ENCODE results near the gene BNC2.

BNC2 gene

GRCh38 chr9:16690205-16690604 lies 180.3 kb downstream of the BNC2 start:
- Histone ChIP-seq H3K4me3 (ENCODE audit: low read length in 2 of 2) (no peak overlapping the region), H3K4ac (ENCODE audit: low read length) (no peak overlapping the region), H3K27ac (replicated peaks; ENCODE audit: low read length) (no peak overlapping the region), H2AK5ac (ENCODE audit: low read depth, low read length) (no peak overlapping the region), H4K8ac (ENCODE audit: low read depth, low read length) (no peak overlapping the region), H3K14ac (ENCODE audit: low read length) (no peak overlapping the region), H3K36me3 (replicated peaks in 1 of 2; ENCODE audit: control insufficient read depth in 2 of 2, insufficient read depth in 2 of 2, low read length in 2 of 2) (no peaks in the 10 kb centered on the region), H3K79me1 (ENCODE audit: low read depth, low read length) (no peaks in the 10 kb centered on the region), H2BK120ac (ENCODE audit: low read depth, low read length) (no peak overlapping the region), H3K9ac (ENCODE audit: low read depth, low read length, poor library complexity) (no peak overlapping the region), H3K9me3 (replicated peaks in 1 of 2; ENCODE audit: control insufficient read depth in 2 of 2, insufficient read depth in 1 of 2, low read depth in 1 of 2, low read length in 2 of 2) (no peaks in the 10 kb centered on the region), H3K27me3 (ENCODE audit: control insufficient read depth in 3 of 3, insufficient read depth in 3 of 3, low read depth in 1 of 3, low read length in 3 of 3) (peaks cover 0 to 12% (median 0%) of the 10 kb centered on the region in 3 experiments), H3K4me1 (ENCODE audit: control insufficient read depth in 2 of 2, insufficient read depth in 1 of 2, low read depth in 1 of 2, low read length in 2 of 2) (peaks cover 0 to 2% of the 10 kb centered on the region in 2 donors), H3K18ac (ENCODE audit: low read length) (no peak overlapping the region), H2AFZ (ENCODE audit: low read length) (no peak overlapping the region), H3K23ac (ENCODE audit: low read depth, low read length, poor library complexity) (no peak overlapping the region), H2BK12ac (ENCODE audit: low read length) (no peak overlapping the region), H4K91ac (ENCODE audit: low read depth, low read length, poor library complexity) (no peak overlapping the region), H2BK5ac (ENCODE audit: low read length) (no peak overlapping the region), H3K4me2 (ENCODE audit: insufficient read depth, low read length, poor library complexity, severe bottlenecking) (no peak overlapping the region), H2BK15ac (ENCODE audit: low read length) (no peak overlapping the region)
- no CpG with 5 or more reads among the region's 2 CpGs for WGBS, 2 donors (ENCODE audit: extremely low coverage in 2 of 2, insufficient read length in 2 of 2, insufficient replicate concordance in 1 of 2)
- no peak for DNase-seq (ENCODE audit: low spot score)

DNA sequence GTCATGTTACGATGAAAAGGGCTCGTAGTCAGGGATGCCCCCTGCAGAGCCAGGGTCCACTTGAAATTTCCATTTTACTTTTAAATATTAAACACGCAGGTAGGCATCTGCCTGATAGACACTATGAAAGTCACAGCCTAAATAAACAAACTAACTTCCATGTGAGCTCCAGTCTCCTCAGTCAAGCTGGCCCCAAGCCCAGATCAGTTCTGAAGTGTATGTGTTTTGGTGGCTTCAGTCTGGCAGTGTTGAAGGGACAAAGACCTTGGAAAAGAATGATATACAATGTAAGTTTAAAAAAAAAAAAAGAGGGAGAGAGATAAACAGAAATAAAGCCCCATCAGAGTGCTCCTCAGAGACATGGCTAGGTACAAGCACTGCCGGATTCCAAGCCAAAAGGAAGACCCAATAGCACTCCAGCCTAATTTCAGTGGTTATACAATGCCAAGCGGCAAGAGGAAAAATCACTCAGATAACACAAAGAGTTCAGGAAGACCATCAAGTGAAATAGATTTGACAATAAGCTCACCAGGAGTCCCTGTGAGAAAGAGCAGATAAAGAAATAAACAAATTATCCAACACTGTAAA lies 181.0 kb downstream of the BNC2 start:
- Histone ChIP-seq H2BK12ac (ENCODE audit: low read length) (no peak overlapping the region), H3K9me3 (replicated peaks in 1 of 2; ENCODE audit: control insufficient read depth in 2 of 2, insufficient read depth in 1 of 2, low read depth in 1 of 2, low read length in 2 of 2) (no peaks in the 10 kb centered on the region), H3K4ac (ENCODE audit: low read length) (no peak overlapping the region), H3K4me2 (ENCODE audit: insufficient read depth, low read length, poor library complexity, severe bottlenecking) (no peak overlapping the region), H2AFZ (ENCODE audit: low read length) (no peak overlapping the region), H3K14ac (ENCODE audit: low read length) (no peak overlapping the region), H4K8ac (ENCODE audit: low read depth, low read length) (no peak overlapping the region), H3K4me1 (ENCODE audit: control insufficient read depth in 2 of 2, insufficient read depth in 1 of 2, low read depth in 1 of 2, low read length in 2 of 2) (peaks cover 0 to 2% of the 10 kb centered on the region in 2 donors), H4K91ac (ENCODE audit: low read depth, low read length, poor library complexity) (no peak overlapping the region), H3K18ac (ENCODE audit: low read length) (no peak overlapping the region), H3K23ac (ENCODE audit: low read depth, low read length, poor library complexity) (no peak overlapping the region), H3K36me3 (replicated peaks in 1 of 2; ENCODE audit: control insufficient read depth in 2 of 2, insufficient read depth in 2 of 2, low read length in 2 of 2) (no peaks in the 10 kb centered on the region), H3K9ac (ENCODE audit: low read depth, low read length, poor library complexity) (no peak overlapping the region), H2AK5ac (ENCODE audit: low read depth, low read length) (no peak overlapping the region), H2BK15ac (ENCODE audit: low read length) (no peak overlapping the region), H3K4me3 (ENCODE audit: low read length in 2 of 2) (no peak overlapping the region), H2BK5ac (ENCODE audit: low read length) (no peak overlapping the region), H3K79me1 (ENCODE audit: low read depth, low read length) (no peaks in the 10 kb centered on the region), H3K27ac (replicated peaks; ENCODE audit: low read length) (no peak overlapping the region), H3K27me3 (ENCODE audit: control insufficient read depth in 3 of 3, insufficient read depth in 3 of 3, low read depth in 1 of 3, low read length in 3 of 3) (peaks cover 0 to 8% (median 0%) of the 10 kb centered on the region in 3 experiments), H2BK120ac (ENCODE audit: low read depth, low read length) (no peak overlapping the region)
- whole genome bisulfite sequencing, 2 donors (ENCODE audit: extremely low coverage in 2 of 2, insufficient read length in 2 of 2, insufficient replicate concordance in 1 of 2): no CpG with 5 or more reads among the region's 5 CpGs
- no peak for DNase-seq (ENCODE audit: low spot score)

- no peak for DNase-seq (ENCODE audit: low spot score)
- Histone ChIP-seq H3K79me1 (ENCODE audit: low read depth, low read length) (no peaks in the 10 kb centered on the region), H3K9ac (ENCODE audit: low read depth, low read length, poor library complexity) (no peak overlapping the region), H3K4me2 (ENCODE audit: insufficient read depth, low read length, poor library complexity, severe bottlenecking) (no peak overlapping the region), H2BK120ac (ENCODE audit: low read depth, low read length) (no peak overlapping the region), H2AK5ac (ENCODE audit: low read depth, low read length) (no peak overlapping the region), H4K91ac (ENCODE audit: low read depth, low read length, poor library complexity) (no peak overlapping the region), H2BK5ac (ENCODE audit: low read length) (no peak overlapping the region), H3K23ac (ENCODE audit: low read depth, low read length, poor library complexity) (no peak overlapping the region), H3K27me3 (ENCODE audit: control insufficient read depth in 3 of 3, insufficient read depth in 3 of 3, low read depth in 1 of 3, low read length in 3 of 3) (peaks cover 0 to 5% (median 0%) of the 10 kb centered on the region in 3 experiments), H3K4ac (ENCODE audit: low read length) (no peak overlapping the region), H2BK12ac (ENCODE audit: low read length) (no peak overlapping the region), H2AFZ (ENCODE audit: low read length) (no peak overlapping the region), H3K14ac (ENCODE audit: low read length) (no peak overlapping the region), H3K4me3 (ENCODE audit: low read length in 2 of 2) (no peak overlapping the region), H3K18ac (ENCODE audit: low read length) (no peak overlapping the region), H3K36me3 (replicated peaks in 1 of 2; ENCODE audit: control insufficient read depth in 2 of 2, insufficient read depth in 2 of 2, low read length in 2 of 2) (no peaks in the 10 kb centered on the region), H3K4me1 (ENCODE audit: control insufficient read depth in 2 of 2, insufficient read depth in 1 of 2, low read depth in 1 of 2, low read length in 2 of 2) (peaks cover 0 to 2% of the 10 kb centered on the region in 2 donors), H3K9me3 (replicated peaks in 1 of 2; ENCODE audit: control insufficient read depth in 2 of 2, insufficient read depth in 1 of 2, low read depth in 1 of 2, low read length in 2 of 2) (no peaks in the 10 kb centered on the region), H2BK15ac (ENCODE audit: low read length) (no peak overlapping the region), H3K27ac (replicated peaks; ENCODE audit: low read length) (no peak overlapping the region), H4K8ac (ENCODE audit: low read depth, low read length) (no peak overlapping the region)
- no CpG with 5 or more reads among the region's 1 CpG for WGBS, 2 donors (ENCODE audit: extremely low coverage in 2 of 2, insufficient read length in 2 of 2, insufficient replicate concordance in 1 of 2)
Measured at GRCh38 chr9:16688814-16689213, 181.7 kb downstream of the BNC2 start.

- Histone ChIP-seq H2AK5ac (ENCODE audit: low read depth, low read length) (no peak overlapping the region), H3K27ac (replicated peaks; ENCODE audit: low read length) (no peak overlapping the region), H3K27me3 (ENCODE audit: control insufficient read depth in 3 of 3, insufficient read depth in 3 of 3, low read depth in 1 of 3, low read length in 3 of 3) (no peaks in the 10 kb centered on the region), H3K14ac (ENCODE audit: low read length) (no peak overlapping the region), H3K4me2 (ENCODE audit: insufficient read depth, low read length, poor library complexity, severe bottlenecking) (no peak overlapping the region), H4K91ac (ENCODE audit: low read depth, low read length, poor library complexity) (no peak overlapping the region), H3K23ac (ENCODE audit: low read depth, low read length, poor library complexity) (no peak overlapping the region), H3K9ac (ENCODE audit: low read depth, low read length, poor library complexity) (no peak overlapping the region), H3K79me1 (ENCODE audit: low read depth, low read length) (no peaks in the 10 kb centered on the region), H3K36me3 (replicated peaks in 1 of 2; ENCODE audit: control insufficient read depth in 2 of 2, insufficient read depth in 2 of 2, low read length in 2 of 2) (no peaks in the 10 kb centered on the region), H3K4me1 (ENCODE audit: control insufficient read depth in 2 of 2, insufficient read depth in 1 of 2, low read depth in 1 of 2, low read length in 2 of 2) (peaks cover 0 to 2% of the 10 kb centered on the region in 2 donors), H2BK15ac (ENCODE audit: low read length) (no peak overlapping the region), H4K8ac (ENCODE audit: low read depth, low read length) (no peak overlapping the region), H3K18ac (ENCODE audit: low read length) (no peak overlapping the region), H3K4ac (ENCODE audit: low read length) (no peak overlapping the region), H2BK120ac (ENCODE audit: low read depth, low read length) (no peak overlapping the region), H2AFZ (ENCODE audit: low read length) (no peak overlapping the region), H2BK12ac (ENCODE audit: low read length) (no peak overlapping the region), H3K9me3 (replicated peaks in 1 of 2; ENCODE audit: control insufficient read depth in 2 of 2, insufficient read depth in 1 of 2, low read depth in 1 of 2, low read length in 2 of 2) (no peaks in the 10 kb centered on the region), H3K4me3 (ENCODE audit: low read length in 2 of 2) (no peak overlapping the region), H2BK5ac (ENCODE audit: low read length) (no peak overlapping the region)
- DNase-seq (ENCODE audit: low spot score): no peak
- WGBS, 2 donors (ENCODE audit: extremely low coverage in 2 of 2, insufficient read length in 2 of 2, insufficient replicate concordance in 1 of 2): no CpG with 5 or more reads among the region's 5 CpGs
Measured at GRCh38 chr9:16687678-16688369, 182.6 kb downstream of the BNC2 start.
